Calu3 (cell line): ENCODE results near the gene VPS13D. TPM values are rescaled to one million over a fixed set of nuclear protein-coding genes. Genes with fewer than 3 reads are reported as not detected.

Experiments
- BruUV-seq: library from RNA; stranded (reverse); fragments of 400-500 nt; replicated peaks from 2 replicates; lab custom pipeline; 2021; lab: Mats Ljungman, UMichigan
- CTCF ChIA-PET: fragments of 300-600 bp; sonication (Branson Sonifier 250); formaldehyde crosslinking; loops from one replicate; lab custom pipeline; 2022; ENCODE audit warnings: antibody characterized with exemption; lab: Charles Lee
- DNase-seq: peaks from one replicate; pipeline ENCODE4 v3.0.0; 2022
- H3K27ac Mint-ChIP-seq: one replicate; pipeline ENCODE4 v1.8.0; 2022; ENCODE audit warnings: mixed read lengths; ENCODE audit not compliant: unreplicated experiment
- H3K27me3 Mint-ChIP-seq: one replicate; pipeline ENCODE4 v1.8.0; 2022; ENCODE audit warnings: mixed read lengths; ENCODE audit not compliant: unreplicated experiment
- H3K36me3 Mint-ChIP-seq: one replicate; pipeline ENCODE4 v1.8.0; 2022; ENCODE audit warnings: mild to moderate bottlenecking, moderate library complexity, mixed read lengths; ENCODE audit not compliant: insufficient read depth, unreplicated experiment
- H3K4me1 Mint-ChIP-seq: one replicate; pipeline ENCODE4 v1.8.0; 2022; ENCODE audit warnings: mild to moderate bottlenecking, low read depth, mixed read lengths; ENCODE audit not compliant: unreplicated experiment
- H3K4me3 Mint-ChIP-seq: one replicate; pipeline ENCODE4 v1.8.0; 2022; ENCODE audit warnings: mild to moderate bottlenecking, low read depth, moderate library complexity, mixed read lengths; ENCODE audit not compliant: unreplicated experiment
- H3K9me3 Mint-ChIP-seq: one replicate; pipeline ENCODE4 v1.8.0; 2022; ENCODE audit warnings: low read depth, mixed read lengths; ENCODE audit not compliant: unreplicated experiment
- intact Hi-C: fragments of 100-400 bp; cut with micrococcal nuclease; formaldehyde crosslinking; loops from one replicate; pipeline ENCODE4 v1.10.0; 2022; ENCODE audit not compliant: unreplicated experiment
- total RNA-seq: library from RNA; stranded (reverse); gene quantifications from 2 replicates; pipeline ENCODE4 v1.2.3, GENCODE V29; 2022
- TF ChIP-seq, protein P1 (sequence below): fragments of 200-600 bp; IDR thresholded peaks from one replicate; pipeline ENCODE4 v1.8.0; 2022; ENCODE audit warnings: antibody characterized with exemption; ENCODE audit not compliant: unreplicated experiment

The VPS13D gene
- total RNA-seq, 1 experiment from 2014 or later: 30.6 TPM

DNA sequence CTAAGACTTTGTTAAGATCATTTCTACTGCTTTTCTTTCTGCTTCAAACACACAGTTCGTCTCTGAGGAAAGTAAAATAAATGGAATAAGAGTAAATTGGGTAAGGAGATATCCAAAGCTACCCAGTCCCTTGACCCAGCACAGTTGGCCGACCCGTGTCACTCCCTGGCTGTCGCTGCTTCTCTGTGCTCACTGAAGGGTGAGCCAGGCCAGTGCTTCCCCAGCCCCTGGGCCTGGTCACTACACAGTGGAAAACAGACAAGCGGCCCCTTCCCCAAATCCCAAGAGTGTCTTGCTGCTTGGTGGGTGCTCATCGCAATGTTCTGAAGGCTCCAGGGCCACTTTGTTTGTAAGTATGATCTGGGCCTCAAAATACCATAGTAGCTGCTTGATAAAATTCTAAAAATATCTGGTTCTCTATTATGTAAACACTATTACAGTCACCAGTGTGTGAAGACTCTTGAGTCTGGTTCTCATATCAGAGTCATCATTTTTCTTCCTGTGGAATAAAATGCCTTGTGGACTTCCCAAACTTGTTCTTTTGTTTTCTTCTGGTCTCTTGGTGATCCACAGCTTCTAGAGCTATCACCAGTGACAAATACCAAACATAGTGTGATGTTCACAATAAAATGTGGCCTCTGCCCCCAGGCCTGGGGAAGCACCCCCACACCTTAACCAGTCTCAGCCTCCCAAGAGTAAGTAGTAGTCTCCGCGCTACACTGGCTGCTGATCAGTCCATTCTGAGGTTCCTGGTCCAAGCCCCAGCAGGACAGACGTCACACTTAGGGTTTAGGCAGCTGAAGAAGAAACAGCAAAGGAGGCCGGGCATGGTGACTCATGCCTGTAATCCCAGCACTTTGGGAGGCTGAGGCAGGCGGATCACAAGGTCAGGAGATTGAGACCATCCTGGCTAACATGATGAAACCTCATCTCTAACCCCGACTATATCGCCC is 282.0 kb downstream of the VPS13D start:
- no peaks in the 10 kb centered on the region for H3K4me1 Mint-ChIP-seq
- no TSS peak for BruUV-seq
- TF ChIP-seq, protein P1, sequence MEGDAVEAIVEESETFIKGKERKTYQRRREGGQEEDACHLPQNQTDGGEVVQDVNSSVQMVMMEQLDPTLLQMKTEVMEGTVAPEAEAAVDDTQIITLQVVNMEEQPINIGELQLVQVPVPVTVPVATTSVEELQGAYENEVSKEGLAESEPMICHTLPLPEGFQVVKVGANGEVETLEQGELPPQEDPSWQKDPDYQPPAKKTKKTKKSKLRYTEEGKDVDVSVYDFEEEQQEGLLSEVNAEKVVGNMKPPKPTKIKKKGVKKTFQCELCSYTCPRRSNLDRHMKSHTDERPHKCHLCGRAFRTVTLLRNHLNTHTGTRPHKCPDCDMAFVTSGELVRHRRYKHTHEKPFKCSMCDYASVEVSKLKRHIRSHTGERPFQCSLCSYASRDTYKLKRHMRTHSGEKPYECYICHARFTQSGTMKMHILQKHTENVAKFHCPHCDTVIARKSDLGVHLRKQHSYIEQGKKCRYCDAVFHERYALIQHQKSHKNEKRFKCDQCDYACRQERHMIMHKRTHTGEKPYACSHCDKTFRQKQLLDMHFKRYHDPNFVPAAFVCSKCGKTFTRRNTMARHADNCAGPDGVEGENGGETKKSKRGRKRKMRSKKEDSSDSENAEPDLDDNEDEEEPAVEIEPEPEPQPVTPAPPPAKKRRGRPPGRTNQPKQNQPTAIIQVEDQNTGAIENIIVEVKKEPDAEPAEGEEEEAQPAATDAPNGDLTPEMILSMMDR: no peak
- H3K4me3 Mint-ChIP-seq: no peak overlapping the region
- CTCF ChIA-PET: no interaction called here
- peaks cover 4% of the 10 kb centered on the region for H3K36me3 Mint-ChIP-seq
- H3K9me3 Mint-ChIP-seq: peaks cover 3% of the 10 kb centered on the region
- no peak overlapping the region for H3K27ac Mint-ChIP-seq
- no peaks in the 10 kb centered on the region for H3K27me3 Mint-ChIP-seq
- intact Hi-C loops: no loop called here
- no peak for DNase-seq

- no peaks in the 10 kb centered on the region for H3K4me1 Mint-ChIP-seq
- no peak overlapping the region for H3K4me3 Mint-ChIP-seq
- TF ChIP-seq, protein P1: no peak
- DNase-seq: no peak
- H3K36me3 Mint-ChIP-seq: peaks cover 4% of the 10 kb centered on the region
- CTCF ChIA-PET: no interaction called here
- intact Hi-C loops: no loop called here
- H3K27ac Mint-ChIP-seq: no peak overlapping the region
- H3K27me3 Mint-ChIP-seq: no peaks in the 10 kb centered on the region
- peaks cover 3% of the 10 kb centered on the region for H3K9me3 Mint-ChIP-seq
- BruUV-seq: no TSS peak
Measured at GRCh38 chr1:12513181-12513580, 283.4 kb downstream of the VPS13D start.

DNA sequence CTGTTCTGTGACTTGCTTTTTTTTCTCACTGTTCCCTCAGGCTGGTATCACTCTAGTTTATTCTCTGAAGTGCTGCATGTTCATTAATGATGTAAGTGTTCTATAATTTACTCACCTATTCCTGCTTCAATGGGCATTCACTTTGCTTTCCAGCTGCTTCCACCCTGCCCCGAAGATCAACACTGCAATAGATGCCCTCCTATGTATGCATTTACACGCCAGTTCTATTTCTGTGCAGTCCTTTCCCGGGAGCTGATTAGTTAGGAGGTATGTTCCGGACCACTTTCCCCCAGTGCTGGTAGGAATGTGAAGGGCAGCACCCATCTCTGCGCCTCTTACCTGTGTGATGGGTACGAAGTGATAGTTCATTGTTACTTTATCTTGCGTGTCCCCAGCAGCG is 284.8 kb downstream of the VPS13D start:
- no peaks in the 10 kb centered on the region for H3K27me3 Mint-ChIP-seq
- peaks cover 3% of the 10 kb centered on the region for H3K9me3 Mint-ChIP-seq
- no peak overlapping the region for H3K27ac Mint-ChIP-seq
- DNase-seq: no peak
- TF ChIP-seq, protein P1: no peak
- CTCF ChIA-PET: no interaction called here
- intact Hi-C loops: no loop called here
- no peak overlapping the region for H3K4me3 Mint-ChIP-seq
- no peaks in the 10 kb centered on the region for H3K4me1 Mint-ChIP-seq
- no peaks in the 10 kb centered on the region for H3K36me3 Mint-ChIP-seq
- no TSS peak for BruUV-seq

- CTCF ChIA-PET: no interaction called here
- Mint-ChIP-seq H3K4me3 (no peak overlapping the region), H3K27me3 (no peaks in the 10 kb centered on the region), H3K27ac (no peak overlapping the region), H3K36me3 (no peaks in the 10 kb centered on the region), H3K9me3 (peaks cover 3% of the 10 kb centered on the region), H3K4me1 (no peaks in the 10 kb centered on the region)
- no peak for DNase-seq
- intact Hi-C loops: no loop called here
- TF ChIP-seq, protein P1: no peak
- BruUV-seq: no TSS peak
Measured at GRCh38 chr1:12515234-12515633, 285.4 kb downstream of the VPS13D start.
